GM19193 (cell line): Measurements from ENCODE around the gene TGM2.

Experiments
- POLR2A ChIP-seq: IDR thresholded peaks from 4 replicates; pipeline ENCODE4 v1.6.1; 2011; ENCODE audit not compliant: insufficient read depth, insufficient read length; ENCODE audit errors: extremely low read depth

TGM2 gene

DNA sequence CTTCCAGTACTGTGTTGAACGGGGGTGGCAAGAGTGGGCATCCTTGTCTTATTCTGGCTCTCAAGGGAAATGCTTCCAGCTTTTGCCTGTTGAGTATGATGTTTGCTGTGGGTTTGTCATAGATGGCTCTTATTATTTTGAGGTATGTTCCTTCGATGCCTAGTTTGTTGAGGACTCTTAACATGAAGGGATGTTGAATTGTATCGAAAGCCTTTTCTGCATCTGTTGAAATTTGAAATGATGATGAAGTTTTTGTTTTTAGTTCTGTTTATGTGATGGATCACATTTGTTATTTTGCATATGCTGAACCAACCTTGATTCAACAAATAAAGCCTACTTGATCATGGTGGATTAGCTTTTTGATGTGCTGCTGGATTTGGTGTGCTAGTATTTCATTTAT lies 83.5 kb downstream of the TGM2 start:
- no peak for TF ChIP-seq POLR2A

DNA sequence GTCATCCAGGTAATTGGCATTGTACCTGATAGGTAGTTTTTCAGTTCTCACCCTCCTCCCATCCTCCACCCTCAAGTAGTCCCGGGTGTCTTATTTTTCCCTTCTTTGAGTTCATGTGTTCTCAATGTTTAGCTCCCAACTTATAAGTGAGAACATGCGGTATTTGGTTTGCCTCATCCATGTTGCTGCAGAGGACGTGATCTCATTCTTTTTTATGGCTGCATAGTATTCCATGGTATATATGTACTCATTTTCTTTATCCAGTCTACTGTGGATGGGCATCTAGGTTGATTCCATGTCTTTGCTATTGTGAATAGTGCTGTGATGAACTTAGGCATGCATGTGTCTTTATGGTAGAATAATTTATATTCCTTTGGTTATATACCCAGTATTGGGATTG lies 85.7 kb downstream of the TGM2 start:
- no peak for TF ChIP-seq POLR2A

DNA sequence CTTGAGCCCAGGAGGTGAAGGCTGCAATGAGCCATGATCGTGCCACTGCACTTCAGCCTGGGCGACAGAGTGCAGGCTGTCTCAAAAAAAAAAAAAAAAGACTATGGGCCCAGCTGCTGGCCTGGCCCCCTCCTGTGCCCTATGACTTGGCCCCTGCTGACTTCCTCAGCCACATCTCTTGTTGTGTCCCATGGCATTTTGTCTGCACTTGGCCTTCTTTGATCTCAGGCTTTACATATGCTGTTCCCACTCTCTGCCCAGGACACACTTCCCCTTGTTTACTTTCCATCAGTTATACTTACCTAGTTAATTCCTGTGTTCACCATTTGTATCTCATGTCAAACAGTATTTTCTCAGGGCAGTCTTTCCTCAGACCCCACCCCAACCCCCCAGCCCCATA lies 87.0 kb downstream of the TGM2 start:
- TF ChIP-seq POLR2A, result no peak
